Upper lobe of left lung (tissue), 4 donors: ENCODE measurements around the gene SRGAP2B.
"Not testable (repeated sequence)": the region's sequence is repeated elsewhere in the genome, so short reads cannot be mapped to it uniquely, and the experiment has no call there.

Source experiments
- EP300 ChIP-seq, 4 donors: sonication (generic); formaldehyde crosslinking; IDR thresholded peaks; one replicate each; pipeline ENCODE4 v1.5.1; 2017; ENCODE audit warnings: antibody characterized with exemption in 4 of 4, control low read depth in 2 of 4
- POLR2A ChIP-seq, 4 donors: fragments of 450-650 bp; IDR thresholded peaks; one replicate each; pipeline ENCODE4 v1.5.1; 2016 to 2017; ENCODE audit warnings: antibody characterized with exemption in 4 of 4, mild to moderate bottlenecking in 2 of 4
- TF ChIP-seq, protein P1 (sequence below), 6 experiments: fragments of 450-650 bp in 4 of 6; fragments of 200-600 bp in 2 of 6; sonication (generic) in 2 of 6; IDR thresholded peaks; one replicate each; pipeline ENCODE4 v1.5.1; 2016 to 2019; ENCODE audit warnings: antibody characterized with exemption in 6 of 6

DNA sequence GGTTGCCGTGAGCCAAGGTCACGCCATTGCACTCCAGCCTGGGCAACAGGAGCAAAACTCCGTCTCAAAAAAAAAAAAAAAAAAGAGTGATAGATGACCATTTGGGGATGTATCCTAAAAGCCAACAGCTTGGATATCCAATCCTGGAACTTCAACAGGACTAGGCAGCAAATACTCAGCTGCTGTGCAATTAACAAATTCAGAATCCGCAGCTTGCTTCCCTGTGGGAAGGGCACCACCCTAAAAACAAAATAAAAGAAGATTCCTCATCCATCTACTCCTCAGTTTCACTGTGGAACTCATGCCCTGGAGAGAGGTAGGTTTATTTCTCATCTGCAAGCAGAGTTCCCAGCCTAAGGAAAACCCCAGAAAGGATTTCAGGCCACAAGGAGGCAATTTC is 73.4 kb downstream of the SRGAP2B start:
- TF ChIP-seq EP300, POLR2A (IDR thresholded peaks at IDR 0.05): not testable (repeated sequence)
- TF ChIP-seq, protein P1, sequence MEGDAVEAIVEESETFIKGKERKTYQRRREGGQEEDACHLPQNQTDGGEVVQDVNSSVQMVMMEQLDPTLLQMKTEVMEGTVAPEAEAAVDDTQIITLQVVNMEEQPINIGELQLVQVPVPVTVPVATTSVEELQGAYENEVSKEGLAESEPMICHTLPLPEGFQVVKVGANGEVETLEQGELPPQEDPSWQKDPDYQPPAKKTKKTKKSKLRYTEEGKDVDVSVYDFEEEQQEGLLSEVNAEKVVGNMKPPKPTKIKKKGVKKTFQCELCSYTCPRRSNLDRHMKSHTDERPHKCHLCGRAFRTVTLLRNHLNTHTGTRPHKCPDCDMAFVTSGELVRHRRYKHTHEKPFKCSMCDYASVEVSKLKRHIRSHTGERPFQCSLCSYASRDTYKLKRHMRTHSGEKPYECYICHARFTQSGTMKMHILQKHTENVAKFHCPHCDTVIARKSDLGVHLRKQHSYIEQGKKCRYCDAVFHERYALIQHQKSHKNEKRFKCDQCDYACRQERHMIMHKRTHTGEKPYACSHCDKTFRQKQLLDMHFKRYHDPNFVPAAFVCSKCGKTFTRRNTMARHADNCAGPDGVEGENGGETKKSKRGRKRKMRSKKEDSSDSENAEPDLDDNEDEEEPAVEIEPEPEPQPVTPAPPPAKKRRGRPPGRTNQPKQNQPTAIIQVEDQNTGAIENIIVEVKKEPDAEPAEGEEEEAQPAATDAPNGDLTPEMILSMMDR (IDR thresholded peaks at IDR 0.05) = not testable (repeated sequence)
